ENCODE data around the gene PRKCA.
"Not testable (repeated sequence)": the region's sequence is repeated elsewhere in the genome, so short reads cannot be mapped to it uniquely, and the experiment has no call there.

Gene PRKCA

DNA sequence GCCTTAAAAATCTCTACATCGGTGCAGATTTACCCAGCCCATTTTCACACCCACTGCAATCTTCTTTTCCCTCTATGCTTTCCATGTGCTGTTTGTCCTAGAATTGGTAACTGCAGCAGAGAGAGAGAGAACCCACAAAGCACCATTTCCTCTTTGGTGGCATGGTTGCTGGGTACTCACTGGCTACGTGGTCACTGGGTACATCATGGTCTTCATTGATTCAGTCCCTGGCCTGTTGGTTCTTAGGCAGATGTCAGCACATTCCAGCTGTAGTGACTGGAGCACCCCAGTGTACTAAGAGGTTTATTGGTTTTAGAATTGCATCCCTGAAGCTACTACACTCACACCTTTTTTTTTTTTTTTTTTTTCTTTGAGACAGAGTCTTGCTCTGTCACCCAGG, 376.4 kb downstream of the PRKCA start:
- no peak for DNase-seq (ENCODE audit: low read depth in 2 of 2)

DNA sequence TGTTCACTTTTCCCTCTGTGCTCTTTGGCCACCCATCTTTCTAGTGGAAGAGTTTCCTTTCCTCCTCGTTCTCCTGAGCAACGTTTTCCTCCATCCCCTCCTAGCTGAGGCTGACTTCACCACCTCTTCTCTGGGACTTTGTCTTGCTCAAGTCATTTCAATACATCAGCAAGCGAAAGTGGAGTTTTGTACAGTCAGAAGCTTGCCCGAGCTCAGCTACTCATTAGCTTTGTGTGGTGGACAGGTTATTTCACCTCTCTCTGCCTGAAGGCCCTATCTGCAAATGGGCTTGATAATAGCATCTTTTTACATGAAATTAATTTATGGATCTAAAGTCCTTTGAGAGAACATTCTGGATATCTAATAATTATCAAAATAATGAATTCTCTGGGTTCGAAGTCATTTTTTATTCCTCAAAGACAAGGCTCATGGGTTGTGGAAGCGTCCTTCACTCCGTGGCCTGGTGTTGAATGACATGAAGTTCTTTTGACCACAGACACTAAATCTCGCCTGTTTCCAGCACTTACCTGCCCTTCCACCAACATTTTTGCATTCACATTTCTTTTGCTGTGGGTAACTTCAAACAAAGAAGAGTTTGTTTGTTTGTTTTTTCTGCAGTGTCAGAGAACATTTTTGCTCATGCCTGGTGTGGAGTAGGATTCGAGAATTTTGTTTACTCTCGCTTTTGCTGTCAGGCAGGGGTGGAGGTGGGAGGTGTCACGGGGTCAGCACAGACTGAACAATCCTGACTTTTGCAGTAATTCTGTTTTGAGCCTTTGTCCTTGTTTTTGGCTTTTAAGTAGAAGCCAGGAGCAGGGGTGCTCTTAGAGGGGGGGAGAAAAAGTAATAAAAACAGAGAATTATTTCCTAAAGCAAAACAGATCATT, 377.5 kb downstream of the PRKCA start:
- DNase-seq (ENCODE audit: low read depth in 2 of 2): no peak

DNA sequence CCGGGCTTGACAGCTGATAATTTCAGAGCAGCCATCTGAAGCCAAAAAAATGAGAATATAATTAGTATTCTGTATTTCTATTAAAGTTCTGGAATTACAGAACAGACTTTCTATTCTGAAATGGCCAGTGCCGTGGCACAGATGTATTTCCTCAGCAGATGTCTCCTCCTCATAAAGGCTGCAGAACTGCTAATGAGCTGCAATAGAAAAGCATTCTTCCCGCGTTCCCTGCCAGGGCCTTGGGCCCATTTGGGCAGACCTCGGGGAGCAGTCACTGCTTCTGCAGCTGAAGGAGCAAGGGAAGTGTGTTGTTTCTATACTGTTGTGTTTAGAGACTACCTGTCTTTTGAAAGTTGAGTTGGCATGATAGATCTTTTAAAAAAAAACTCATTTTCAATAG, 379.9 kb downstream of the PRKCA start:
- no peak for DNase-seq (ENCODE audit: low read depth in 2 of 2)

DNA sequence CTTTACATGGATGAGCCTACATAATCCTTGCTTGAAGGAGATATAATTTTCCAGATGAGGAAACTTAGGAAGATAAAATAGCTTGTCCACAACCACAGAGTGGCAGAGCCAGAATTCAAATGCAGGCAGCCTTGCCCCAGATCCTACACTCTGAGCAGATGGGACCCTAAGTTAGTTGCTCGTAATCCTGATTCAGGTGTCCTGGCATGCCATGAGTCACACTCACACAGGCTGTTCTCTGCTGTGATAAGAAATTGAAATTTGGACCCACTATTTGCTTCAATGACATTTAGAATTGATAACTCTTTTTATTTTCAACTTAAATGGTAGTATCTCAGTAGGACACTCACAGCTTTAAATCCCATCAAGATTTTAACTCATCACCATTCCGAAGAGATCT, 381.8 kb downstream of the PRKCA start:
- no peak for DNase-seq (ENCODE audit: low read depth in 2 of 2)

DNA sequence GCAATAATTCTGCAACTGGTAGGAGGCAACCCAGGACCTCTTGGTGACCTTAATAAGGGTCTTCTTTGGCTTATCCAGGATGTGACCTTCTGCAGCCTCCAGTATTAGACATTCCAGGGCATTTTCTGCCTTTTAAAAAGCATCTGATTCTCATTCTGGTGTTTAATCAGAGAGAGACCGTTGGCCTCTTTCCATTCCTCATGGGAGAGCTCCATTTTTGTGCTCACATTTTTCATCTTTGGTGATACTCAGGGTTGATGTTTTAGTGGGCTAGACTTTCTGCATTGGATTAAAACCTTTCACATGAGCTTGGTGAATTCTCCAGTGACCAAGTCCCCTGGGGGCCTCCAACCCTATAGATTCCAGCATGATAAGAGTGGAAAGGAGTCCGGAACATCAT, 382.3 kb downstream of the PRKCA start:
- peak; percentile 24 to 33 for DNase-seq (ENCODE audit: low read depth in 2 of 2)

DNA sequence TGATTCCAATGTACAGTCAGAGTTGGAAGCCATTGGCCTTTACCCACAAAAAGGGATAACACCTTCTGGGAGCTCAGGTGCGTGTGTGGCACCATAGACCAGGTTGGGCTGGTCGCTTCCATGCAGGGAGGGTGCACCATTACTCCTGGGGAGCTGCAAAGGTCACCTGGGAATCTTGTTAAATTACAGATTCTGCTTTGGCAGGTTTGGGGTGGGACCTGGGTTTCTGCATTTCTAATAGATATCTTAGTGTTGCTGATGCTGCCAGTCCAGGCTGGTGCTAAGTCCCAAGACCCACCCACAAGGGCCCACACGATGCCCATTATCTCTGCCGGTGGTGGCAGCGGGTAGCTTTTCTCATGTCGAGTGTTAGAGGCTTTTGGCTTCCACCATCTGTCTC, 384.2 kb downstream of the PRKCA start:
- no peak for DNase-seq (ENCODE audit: low read depth in 2 of 2)

DNA sequence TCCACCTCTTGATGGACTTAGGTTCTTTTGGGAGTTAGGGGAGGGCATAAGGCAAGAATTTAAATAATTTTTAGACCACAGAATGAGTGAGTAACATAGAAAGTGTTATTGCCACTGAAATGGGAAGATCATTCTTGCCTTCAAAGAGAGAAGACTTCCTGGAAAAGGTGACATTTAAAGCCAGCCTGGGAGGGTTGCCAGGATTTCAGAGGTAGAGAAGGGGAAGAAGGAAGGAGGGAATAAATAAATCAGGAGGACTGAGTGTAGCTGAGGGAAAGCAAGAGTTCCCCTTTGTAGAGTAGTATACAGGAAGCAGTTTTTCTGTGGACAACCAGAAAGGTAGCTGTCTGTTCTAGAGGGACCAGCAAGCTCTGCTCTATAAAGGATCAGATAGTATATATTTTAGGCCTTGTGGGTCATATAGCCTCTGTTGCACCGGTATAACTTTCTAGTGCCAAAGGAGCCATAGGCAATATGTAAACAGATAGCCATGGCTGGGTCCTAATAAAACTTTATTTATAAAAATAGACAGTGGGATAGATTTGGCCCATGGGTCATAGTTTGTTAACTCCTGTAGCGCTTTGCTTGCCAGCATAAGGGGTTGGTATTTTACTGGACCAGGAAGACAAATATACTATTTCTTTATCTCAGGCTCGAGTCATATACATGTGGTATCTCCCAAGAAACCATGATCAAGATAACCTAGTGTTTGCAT, 385.3 kb downstream of the PRKCA start:
- DNase-seq (ENCODE audit: low read depth in 2 of 2): no peak

DNA sequence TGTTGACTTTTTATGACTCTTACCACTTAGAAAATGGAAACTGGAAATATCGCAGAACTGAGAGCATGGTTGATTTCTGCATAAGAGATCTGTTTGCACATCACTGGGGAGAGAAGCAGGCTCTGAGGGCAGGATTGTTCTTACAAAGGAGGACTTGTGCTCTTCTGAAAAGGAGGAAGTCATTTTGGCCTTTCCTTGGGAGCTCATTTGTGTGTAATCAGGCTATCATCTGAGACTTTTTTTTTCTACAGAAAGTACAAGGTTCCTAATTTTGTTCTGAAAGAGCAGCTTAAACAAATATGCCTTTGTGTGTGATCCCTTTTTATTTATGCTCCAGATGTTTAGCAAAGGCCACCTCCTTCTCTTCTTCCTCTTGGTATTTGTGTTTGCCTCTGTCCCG, 386.8 kb downstream of the PRKCA start:
- DNase-seq (ENCODE audit: low read depth in 2 of 2): no peak

DNA sequence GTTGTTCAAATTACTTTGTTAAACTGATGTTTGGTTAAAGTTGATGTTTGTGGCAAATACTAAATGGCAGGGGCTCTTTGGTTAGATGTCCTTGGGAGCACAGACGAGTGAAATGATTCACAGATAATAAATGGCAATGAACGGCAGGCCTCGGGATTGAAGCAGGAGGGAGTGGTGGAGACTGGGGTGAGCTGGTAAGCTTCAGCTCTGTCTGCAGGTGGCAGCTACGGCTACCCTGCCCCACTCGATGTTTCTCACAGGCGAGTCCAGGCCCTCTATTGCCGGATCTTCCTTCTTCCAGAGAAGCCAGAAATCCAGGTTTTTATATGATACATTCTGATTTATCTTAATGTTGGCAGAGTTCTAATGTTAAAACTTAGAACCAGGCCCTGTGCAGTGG, 387.8 kb downstream of the PRKCA start:
- no peak for DNase-seq (ENCODE audit: low read depth in 2 of 2)

DNA sequence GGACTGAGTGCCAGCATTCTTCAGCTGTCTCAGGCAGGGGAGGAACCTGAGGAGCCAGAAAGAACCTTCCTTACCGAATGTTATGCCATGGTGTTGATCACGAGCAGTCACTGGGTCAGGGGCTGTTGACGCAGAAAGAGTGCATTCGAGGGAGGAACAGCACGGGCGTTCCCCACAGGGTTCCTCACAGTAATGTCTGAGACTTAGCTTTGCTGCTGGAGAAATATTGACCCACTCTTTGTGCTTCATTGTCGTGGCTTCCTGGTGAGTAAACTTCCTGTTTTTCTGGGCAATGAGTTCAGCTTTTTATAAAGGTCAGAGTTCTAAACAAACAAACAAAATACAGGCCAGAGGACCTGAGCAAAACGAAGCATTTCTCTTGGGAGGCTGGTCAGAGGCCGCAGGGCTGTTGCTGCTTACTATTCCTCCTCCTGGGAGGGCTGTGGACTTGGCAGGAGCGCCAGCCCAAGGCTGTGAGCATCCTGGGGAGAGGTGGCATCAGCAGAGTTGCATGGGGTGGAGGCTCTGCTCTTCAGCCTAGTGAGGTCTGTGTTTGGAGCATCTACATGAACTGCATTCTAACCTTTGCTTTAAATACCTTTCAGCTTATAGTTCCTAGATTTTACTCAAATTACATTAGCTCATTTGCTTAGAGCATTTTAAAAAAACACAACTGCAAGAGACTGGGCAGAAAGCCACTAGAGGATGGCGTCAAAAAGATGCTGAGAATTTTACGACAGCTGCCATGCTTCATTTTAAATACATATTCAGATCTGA, 389.4 kb downstream of the PRKCA start:
- DNase-seq (ENCODE audit: low read depth in 2 of 2): no peak

DNA sequence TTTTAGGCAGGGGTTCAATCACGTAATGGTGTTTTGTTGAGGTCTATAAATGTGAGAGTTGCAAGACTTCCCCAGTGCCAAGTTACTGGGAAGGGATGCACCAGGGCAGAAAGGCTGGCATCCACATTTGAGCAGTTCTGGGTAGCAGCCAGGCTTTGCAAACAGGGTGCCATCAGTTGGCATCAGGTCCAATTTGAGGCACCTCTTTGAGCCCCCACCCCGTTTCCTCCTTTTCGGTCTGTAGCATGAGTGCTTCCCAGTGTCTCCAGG, 389.9 kb downstream of the PRKCA start:
- DNase-seq (ENCODE audit: low read depth in 2 of 2): no peak

DNA sequence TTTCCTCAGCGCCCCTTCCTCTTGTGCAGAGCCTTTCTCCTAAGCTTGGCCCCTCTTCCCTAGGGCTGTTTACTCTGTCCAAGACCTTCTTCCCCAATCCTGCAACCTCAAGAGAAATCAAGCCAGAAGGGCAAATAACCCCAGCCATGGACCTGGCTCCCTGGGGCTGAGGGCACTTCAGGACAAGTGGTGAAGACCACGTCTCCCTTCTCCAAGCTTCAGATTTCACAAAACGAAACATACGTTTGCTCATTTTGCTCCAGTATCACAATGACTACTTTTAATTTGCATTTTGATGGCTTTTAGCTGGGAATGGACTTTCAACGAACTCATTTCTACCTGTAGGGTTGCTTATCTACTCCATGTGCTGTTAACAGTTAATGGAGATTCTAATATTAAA, 392.7 kb downstream of the PRKCA start:
- DNase-seq (ENCODE audit: low read depth in 2 of 2): no peak

DNA sequence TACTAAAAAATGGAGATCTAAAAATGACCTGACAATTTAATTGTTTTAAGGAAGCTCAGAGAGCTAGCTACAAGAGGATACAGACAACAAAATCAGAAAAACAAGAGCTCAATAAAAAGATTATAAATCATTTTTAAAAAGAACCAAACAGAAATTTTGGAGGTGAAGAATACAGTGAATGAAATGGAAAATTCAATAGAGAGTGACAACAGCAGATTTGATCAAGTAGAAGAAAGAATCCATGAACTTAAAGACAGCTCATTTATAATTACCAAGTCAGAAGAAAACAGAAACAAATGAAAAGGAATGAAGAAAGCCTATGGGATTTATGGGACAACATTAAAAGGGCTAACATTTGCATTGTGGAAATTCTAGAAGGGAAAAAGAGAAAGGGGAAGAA, 395.9 kb downstream of the PRKCA start:
- no peak for DNase-seq (ENCODE audit: low read depth in 2 of 2)

DNA sequence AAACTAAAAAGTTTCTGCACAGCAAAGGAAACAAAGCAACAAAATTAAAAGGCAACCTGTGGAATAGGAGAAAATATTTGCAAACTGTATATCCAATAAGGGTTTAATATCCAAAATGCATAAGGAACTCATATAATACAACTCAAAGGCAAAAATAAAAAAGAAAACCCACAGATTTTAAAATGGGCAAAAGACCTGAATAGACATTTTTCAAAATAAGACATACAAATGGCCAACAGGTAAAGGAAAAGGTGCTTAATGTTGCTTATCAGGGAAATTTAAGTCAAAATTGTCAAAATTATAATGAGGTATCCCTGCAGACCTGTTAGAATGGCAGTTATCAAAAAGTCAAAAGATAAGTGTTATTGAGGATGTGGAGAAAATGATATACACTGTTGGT, 399.0 kb downstream of the PRKCA start:
- no peak for DNase-seq (ENCODE audit: low read depth in 2 of 2)

DNA sequence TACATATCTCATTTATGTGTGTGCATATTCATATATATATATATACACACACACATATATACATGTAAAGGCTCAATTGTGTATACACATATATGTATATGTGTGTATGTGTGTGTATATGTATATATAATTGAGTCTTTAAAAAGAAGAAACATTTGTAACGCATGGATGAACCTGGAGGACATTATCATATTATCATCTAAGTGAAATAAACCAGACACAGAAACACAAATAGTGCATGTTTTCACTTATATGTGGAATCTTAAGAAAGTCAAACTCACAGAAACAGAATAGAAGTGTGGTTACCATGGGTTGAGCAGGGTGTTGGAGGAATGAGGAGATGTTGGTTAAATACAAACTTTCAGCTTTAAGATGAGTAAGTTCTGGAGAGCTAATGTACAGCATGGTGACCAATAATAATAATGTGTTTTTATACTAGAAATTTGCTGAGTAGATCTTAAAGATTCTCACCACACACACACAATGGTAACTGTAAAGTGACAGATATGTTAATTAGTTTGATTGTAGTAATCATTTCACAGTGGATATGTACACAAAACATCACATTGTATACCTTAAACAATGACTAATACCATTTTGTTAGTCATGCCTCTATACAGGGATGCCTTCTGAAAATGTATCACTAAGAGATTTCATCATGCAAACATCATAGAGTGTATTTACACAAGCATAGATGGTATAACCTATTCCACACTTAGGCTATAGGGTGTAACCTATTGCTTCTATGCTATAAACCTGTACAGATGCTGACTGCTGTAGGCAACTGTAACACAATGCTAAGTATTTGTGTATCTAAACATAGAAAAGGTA, 399.9 kb downstream of the PRKCA start:
- DNase-seq (ENCODE audit: low read depth in 2 of 2): no peak

DNA sequence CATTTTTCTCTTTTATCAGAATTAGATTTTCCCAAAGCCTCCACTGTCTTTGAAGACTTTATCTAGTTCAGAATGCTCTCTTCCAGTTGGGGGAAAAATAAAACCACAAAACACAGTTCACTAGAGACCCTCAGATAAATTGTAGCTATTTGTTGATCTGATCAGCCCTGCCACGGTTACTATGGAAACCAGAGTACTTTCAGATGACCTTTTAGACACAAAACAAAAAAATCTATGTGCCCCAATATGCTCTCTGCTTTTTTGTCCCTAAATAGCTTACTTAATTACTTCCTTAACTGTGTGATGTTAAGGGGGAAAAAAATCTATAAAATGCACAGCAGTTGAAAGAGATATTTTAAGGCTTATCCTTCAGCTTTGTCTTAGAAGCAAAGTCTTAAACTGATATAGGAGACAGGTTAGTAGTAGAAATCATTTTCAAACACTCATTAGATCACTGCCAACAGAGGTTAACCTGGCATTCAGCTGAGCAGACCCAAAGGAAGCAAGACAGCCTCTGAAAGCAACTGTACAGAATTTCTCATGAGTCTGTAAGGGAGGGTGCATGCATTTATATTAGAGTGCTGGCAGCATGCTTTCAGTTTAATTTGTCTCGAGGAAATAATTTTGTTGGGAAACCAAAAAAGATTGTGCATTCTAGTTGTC, 402.6 kb downstream of the PRKCA start:
- no peak for DNase-seq (ENCODE audit: low read depth in 2 of 2)

DNA sequence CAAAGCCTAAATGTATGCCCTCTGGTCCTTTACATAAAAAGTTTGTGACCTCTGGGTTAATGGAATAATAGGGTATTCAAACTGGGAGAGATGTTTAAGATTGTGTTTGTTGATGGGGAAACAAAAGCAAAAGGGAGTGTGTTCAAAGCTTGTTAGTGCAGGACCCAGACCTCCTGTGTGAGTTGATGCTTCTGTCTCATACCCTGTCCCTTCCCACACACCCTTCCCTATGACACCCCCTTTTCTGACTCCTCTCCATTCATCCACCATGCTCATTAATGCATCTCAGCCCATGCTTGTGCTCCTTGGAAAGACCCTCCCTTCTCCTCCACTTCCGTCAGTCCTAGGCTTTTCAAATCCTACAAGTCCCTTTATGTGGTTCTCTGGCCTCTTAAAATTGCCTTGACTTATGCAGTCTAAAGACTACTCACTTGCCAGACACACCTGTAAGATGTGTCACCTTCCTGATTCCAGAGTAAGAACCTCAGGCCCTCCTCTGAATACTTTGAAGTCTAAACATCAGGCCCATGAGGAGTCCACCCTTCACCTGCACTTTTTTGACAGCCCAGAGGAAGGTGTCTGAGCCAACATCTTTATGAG, 404.5 kb downstream of the PRKCA start:
- no peak for DNase-seq (ENCODE audit: low read depth in 2 of 2)

DNA sequence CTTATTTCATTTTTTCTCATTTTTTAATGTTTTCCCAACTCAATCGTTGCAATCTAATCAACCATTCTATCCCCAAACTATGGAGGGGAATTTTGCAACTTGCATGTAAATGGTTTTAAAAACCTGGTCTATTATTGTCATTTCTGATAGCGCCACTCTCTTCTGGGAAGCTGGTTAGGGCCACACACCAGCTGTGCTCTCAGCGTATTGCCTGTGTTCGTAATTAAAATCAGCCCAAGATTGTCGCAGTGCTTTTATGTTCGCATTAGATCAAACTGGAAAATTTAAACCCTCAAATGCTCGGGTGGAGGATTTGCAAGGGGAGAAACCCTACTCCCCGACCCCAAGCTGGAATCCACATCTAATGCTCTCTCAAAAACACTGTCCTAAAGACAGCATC, 409.0 kb downstream of the PRKCA start:
- no peak for DNase-seq (ENCODE audit: low read depth in 2 of 2)

DNA sequence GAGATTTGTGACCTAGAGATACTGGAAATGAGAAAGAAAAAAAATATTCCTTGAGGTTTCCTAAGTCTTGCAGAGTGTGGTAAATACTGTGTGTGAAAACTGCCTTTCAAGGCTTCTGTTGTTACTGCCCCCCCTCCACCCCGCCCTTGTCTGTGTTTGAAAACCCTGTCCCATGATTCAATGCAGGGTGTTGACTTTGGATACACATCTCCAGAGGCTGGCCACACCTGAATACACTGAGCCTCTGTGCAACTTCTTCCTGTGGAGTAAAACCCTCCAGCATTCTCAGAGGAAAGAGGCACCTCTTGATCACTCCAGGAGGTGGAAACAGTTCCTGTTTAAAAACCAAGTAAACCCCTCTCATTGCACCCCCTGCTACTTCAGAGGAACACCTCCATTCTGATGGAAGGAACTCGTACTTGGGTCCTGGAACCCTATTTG, 409.5 kb downstream of the PRKCA start:
- no peak for DNase-seq (ENCODE audit: low read depth in 2 of 2)

DNA sequence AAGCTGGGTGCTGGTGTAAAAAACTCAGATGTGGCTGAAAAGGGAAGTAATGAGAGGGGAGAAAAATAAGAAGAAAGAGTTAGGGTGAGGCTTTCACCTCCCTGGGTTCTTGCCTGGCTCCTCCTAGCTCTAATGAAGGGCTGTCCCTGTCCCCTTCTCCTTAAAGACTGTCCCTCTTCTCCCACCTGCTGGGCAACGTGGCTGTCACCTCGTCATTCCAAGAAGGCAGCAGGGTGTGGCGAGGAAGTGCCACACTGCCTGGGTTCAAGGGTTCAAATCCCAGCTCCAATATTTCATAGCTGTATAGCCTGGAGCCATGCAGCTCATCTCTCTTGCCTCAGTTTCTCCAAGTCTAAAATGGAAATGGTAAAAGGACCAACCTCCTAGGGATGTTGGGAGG, 410.0 kb downstream of the PRKCA start:
- no peak for DNase-seq (ENCODE audit: low read depth in 2 of 2)

DNA sequence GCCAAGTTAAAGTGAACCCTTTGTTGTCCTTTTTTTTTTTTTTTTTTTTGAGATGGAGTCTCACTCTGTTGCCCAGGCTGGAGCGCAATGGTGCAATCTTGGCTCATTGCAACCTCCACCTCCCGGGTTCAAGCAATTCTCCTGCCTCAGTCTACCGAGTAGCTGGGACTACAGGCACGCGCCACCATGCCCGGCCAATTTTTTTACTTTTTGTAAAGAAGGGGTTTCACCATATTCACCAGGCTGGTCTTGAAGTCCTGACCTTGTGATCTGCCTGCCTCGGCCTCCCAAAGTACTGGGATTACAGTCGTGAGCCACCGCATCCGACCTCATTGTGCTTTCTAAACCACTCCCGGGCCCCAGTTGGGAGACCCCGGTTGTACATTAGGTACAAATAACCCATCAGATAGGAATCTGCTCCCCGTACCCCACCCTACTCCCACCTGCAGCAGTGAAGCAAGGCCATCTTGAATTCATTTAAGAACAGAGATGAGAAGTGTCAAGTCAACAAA, 410.7 kb downstream of the PRKCA start:
- not testable (repeated sequence) for DNase-seq (ENCODE audit: low read depth in 2 of 2)

All from fibroblast of skin of left biceps (primary cell).